ENCODE measurements around the gene NAGLU.

The NAGLU gene

GRCh38 chr17:42519546-42520491, 16.2 kb upstream of the NAGLU start:
- DNase-seq, result peak in 41 of 42 donors; percentile 36 to 91 (median 72)
- intact Hi-C loops (cut with DNase I), result loop anchor here (10.0 kb wide), 2 partner anchors 95 to 205 kb away; partner anchors contain the start of gene CAVIN1

- DNase-seq, result no peak
- intact Hi-C loops (cut with DNase I), result no loop called here
Measured at GRCh38 chr17:42520540-42520951, 15.5 kb upstream of the NAGLU start.

GRCh38 chr17:42521036-42521435, 15.0 kb upstream of the NAGLU start:
- DNase-seq, result no peak
- intact Hi-C loops (cut with DNase I), result no loop called here

- intact Hi-C loops (cut with DNase I), result no loop called here
- DNase-seq, result no peak
Measured at GRCh38 chr17:42521666-42522262, 14.3 kb upstream of the NAGLU start.

- intact Hi-C loops (cut with DNase I), result no loop called here
Measured at GRCh38 chr17:42522263-42522790, 13.7 kb upstream of the NAGLU start.

GRCh38 chr17:42522798-42523278, 13.2 kb upstream of the NAGLU start:
- DNase-seq, result no peak
- intact Hi-C loops (cut with DNase I), result no loop called here

More at GRCh38 chr17:42522263-42522790, 13.7 kb upstream of the NAGLU start:
- no peak for DNase-seq

- intact Hi-C loops (cut with DNase I), result no loop called here
- no peak for DNase-seq
Measured at GRCh38 chr17:42525221-42525620, 10.8 kb upstream of the NAGLU start.

- intact Hi-C loops (cut with DNase I), result no loop called here
- DNase-seq, result no peak
Measured at GRCh38 chr17:42526031-42526444, 10.0 kb upstream of the NAGLU start.

GRCh38 chr17:42527932-42528331, 8.1 kb upstream of the NAGLU start:
- no peak for DNase-seq
- intact Hi-C loops (cut with DNase I), result no loop called here

GRCh38 chr17:42529061-42529460, 7.0 kb upstream of the NAGLU start:
- no peak for DNase-seq
- intact Hi-C loops (cut with DNase I), result no loop called here

- DNase-seq, result no peak
- intact Hi-C loops (cut with DNase I), result no loop called here
Measured at GRCh38 chr17:42530952-42531454, 5.0 kb upstream of the NAGLU start.

GRCh38 chr17:42531455-42532354, 4.3 kb upstream of the NAGLU start:
- intact Hi-C loops (cut with DNase I), result no loop called here
- DNase-seq, result peak in 40 of 42 donors; percentile 37 to 85 (median 68)

GRCh38 chr17:42535155-42536047, 640 bp upstream of the NAGLU start:
- peak in 1 of 42 donors; percentile 33 for DNase-seq
- intact Hi-C loops (cut with DNase I), result no loop called here

GRCh38 chr17:42536372-42537155, 523 bp downstream of the NAGLU start:
- intact Hi-C loops (cut with DNase I), result no loop called here
- peak in 41 of 42 donors; percentile 63 to 91 (median 79) for DNase-seq

GRCh38 chr17:42537156-42537805, 1.2 kb downstream of the NAGLU start:
- no peak for DNase-seq
- intact Hi-C loops (cut with DNase I), result no loop called here

- intact Hi-C loops (cut with DNase I), result no loop called here
Measured at GRCh38 chr17:42537826-42538451, 1.9 kb downstream of the NAGLU start.

More at GRCh38 chr17:42537826-42538451, 1.9 kb downstream of the NAGLU start:
- DNase-seq, result no peak

Measured in head of caudate nucleus (tissue), 42 donors.